ENCODE results near the gene GAB2.
"Not testable (repeated sequence)": the region's sequence is repeated elsewhere in the genome, so short reads cannot be mapped to it uniquely, and the experiment has no call there.

The GAB2 gene

GRCh38 chr11:78311702-78312371, 105.8 kb downstream of the GAB2 start:
- H3K9me3 Mint-ChIP-seq = no peaks in the 10 kb centered on the region
- peaks cover 24% of the 10 kb centered on the region for H3K27me3 Mint-ChIP-seq
- no peak overlapping the region for H3K4me3 Mint-ChIP-seq
- H3K4me1 Mint-ChIP-seq = peaks cover 15% of the 10 kb centered on the region
- DNase-seq (peak in 1 of 2 donors; percentile 26), ATAC-seq (peak; percentile 80)
- H3K27ac Mint-ChIP-seq = no peak overlapping the region

GRCh38 chr11:78310500-78310909, 107.1 kb downstream of the GAB2 start:
- peaks cover 24% of the 10 kb centered on the region for H3K27me3 Mint-ChIP-seq
- H3K4me1 Mint-ChIP-seq = peaks cover 15% of the 10 kb centered on the region
- H3K27ac Mint-ChIP-seq = no peak overlapping the region
- ATAC-seq (no peak), DNase-seq (no peak)
- no peak overlapping the region for H3K4me3 Mint-ChIP-seq
- no peaks in the 10 kb centered on the region for H3K9me3 Mint-ChIP-seq

GRCh38 chr11:78304201-78304600, 113.4 kb downstream of the GAB2 start:
- ATAC-seq (no peak), DNase-seq (no peak)
- Mint-ChIP-seq H3K27me3 (peaks cover 16% of the 10 kb centered on the region), H3K4me1 (no peaks in the 10 kb centered on the region), H3K9me3 (no peaks in the 10 kb centered on the region), H3K4me3 (no peak overlapping the region), H3K27ac (no peak overlapping the region)

DNA sequence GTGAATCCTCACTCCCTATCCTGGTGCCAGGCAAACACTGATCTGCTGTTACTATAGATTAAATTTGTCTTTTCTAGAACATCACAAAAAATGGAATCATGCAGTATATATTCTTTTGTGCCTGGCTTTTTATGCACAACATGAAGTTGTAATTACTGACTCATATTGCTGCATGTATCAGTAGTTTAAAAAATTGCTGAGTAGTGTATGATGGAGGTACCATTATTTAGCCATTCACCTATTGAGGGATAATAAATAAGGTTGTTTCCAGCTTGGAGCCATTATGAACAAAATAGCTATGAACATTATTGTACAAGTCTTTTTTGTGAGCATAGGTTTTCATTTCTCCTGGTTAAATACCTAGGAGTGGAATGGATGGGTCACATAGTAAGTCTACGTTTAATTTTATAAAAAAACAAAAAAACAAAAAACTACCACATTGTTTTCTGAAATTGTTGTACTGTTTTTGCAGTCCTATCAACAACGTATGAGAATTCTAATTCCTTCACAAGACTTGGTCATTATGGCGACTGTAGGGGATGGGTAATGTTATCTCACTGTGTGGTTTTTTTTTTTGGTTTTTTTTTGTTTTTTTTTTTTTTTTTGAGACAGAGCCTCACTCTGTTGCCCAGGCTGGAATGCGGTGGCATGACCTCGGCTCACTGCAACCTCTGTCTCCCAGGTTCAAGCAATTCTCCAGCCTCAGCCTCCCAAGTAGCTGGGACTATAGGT, 117.3 kb downstream of the GAB2 start:
- peaks cover 9% of the 10 kb centered on the region for H3K27me3 Mint-ChIP-seq
- DNase-seq = no peak
- no peaks in the 10 kb centered on the region for H3K4me1 Mint-ChIP-seq
- H3K4me3 Mint-ChIP-seq = no peak overlapping the region
- no peak for ATAC-seq
- no peak overlapping the region for H3K27ac Mint-ChIP-seq
- H3K9me3 Mint-ChIP-seq = no peaks in the 10 kb centered on the region

GRCh38 chr11:78299000-78299710, 118.5 kb downstream of the GAB2 start:
- no peak for DNase-seq
- Mint-ChIP-seq H3K27ac (no peak overlapping the region), H3K27me3 (no peaks in the 10 kb centered on the region), H3K4me1 (no peaks in the 10 kb centered on the region), H3K4me3 (no peak overlapping the region), H3K9me3 (no peaks in the 10 kb centered on the region)
- no peak for ATAC-seq

DNA sequence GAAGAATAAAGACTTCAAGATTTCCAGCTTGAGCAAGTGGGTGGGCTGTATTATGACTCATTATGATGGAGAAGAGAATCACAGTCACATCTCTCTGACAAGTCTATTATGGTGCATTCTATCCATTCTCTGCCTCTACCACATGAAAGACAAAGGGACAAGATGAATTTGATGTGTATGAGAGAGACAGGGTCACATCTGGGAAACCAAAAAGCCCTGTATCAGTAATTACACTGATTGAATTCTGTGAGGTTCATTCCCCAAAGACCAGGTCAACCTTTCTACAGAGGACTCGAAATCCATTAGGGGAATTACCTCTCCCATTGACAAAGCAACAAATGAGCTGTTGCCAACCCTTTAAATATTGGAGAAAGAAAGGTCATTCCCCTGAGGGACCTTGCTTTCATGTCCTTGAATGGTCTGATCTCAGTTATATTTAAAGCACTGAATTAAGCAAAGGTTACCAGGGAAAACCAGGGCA, 119.3 kb downstream of the GAB2 start:
- no peaks in the 10 kb centered on the region for H3K27me3 Mint-ChIP-seq
- peak; percentile 72 for ATAC-seq

GRCh38 chr11:78295991-78296930, 121.4 kb downstream of the GAB2 start:
- ATAC-seq (no peak), DNase-seq (no peak)
- Mint-ChIP-seq H3K9me3 (peaks cover 0 to 4% of the 10 kb centered on the region in 2 donors), H3K4me1 (peaks cover 15% of the 10 kb centered on the region), H3K4me3 (no peak overlapping the region), H3K27me3 (no peaks in the 10 kb centered on the region), H3K27ac (no peak overlapping the region)

More for the DNA sequence above, 119.3 kb downstream of the GAB2 start:
- no peak overlapping the region for H3K4me3 Mint-ChIP-seq
- no peak for DNase-seq
- H3K9me3 Mint-ChIP-seq = peaks cover 0 to 4% of the 10 kb centered on the region in 2 donors
- H3K27ac Mint-ChIP-seq = no peak overlapping the region
- H3K4me1 Mint-ChIP-seq = no peaks in the 10 kb centered on the region

- peaks cover 0 to 10% of the 10 kb centered on the region in 2 donors for H3K9me3 Mint-ChIP-seq
- no peaks in the 10 kb centered on the region for H3K27me3 Mint-ChIP-seq
- H3K27ac Mint-ChIP-seq = no peak overlapping the region
- H3K4me3 Mint-ChIP-seq = no peak overlapping the region
- peaks cover 22% of the 10 kb centered on the region for H3K4me1 Mint-ChIP-seq
- ATAC-seq (no peak), DNase-seq (no peak)
Observed at GRCh38 chr11:78295347-78295746, 122.3 kb downstream of the GAB2 start.

DNA sequence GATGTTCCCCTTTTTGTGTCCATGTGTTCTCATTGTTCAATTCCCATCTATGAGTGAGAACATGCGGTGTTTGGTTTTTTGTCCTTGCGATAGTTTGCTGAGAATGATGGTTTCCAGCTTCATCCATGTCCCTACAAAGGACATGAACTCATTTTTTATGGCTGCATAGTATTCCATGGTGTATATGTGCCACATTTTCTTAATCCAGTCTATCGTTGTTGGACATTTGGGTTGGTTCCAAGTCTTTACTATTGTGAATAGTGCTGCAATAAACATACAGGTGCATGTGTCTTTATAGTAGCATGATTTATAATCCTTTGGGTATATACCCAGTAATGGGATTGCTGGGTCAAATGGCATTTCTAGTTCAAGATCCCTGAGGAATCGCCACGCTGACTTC, 123.5 kb downstream of the GAB2 start:
- H3K27me3 Mint-ChIP-seq, ATAC-seq, DNase-seq, H3K27ac Mint-ChIP-seq, H3K4me3 Mint-ChIP-seq: not testable (repeated sequence)
- Mint-ChIP-seq H3K9me3 (peaks cover 7 to 17% of the 10 kb centered on the region in 2 donors), H3K4me1 (peaks cover 33% of the 10 kb centered on the region)

GRCh38 chr11:78293536-78293935, 124.1 kb downstream of the GAB2 start:
- ATAC-seq (no peak), DNase-seq (no peak)
- Mint-ChIP-seq H3K27ac (no peak overlapping the region), H3K27me3 (no peaks in the 10 kb centered on the region), H3K4me1 (peaks cover 33% of the 10 kb centered on the region), H3K9me3 (peaks cover 7 to 17% of the 10 kb centered on the region in 2 donors), H3K4me3 (no peak overlapping the region)

GRCh38 chr11:78292109-78292803, 125.4 kb downstream of the GAB2 start:
- Mint-ChIP-seq H3K27ac (no peak overlapping the region), H3K9me3 (peaks cover 7 to 17% of the 10 kb centered on the region in 2 donors), H3K27me3 (no peaks in the 10 kb centered on the region), H3K4me3 (peak overlapping the region in 1 of 2 donors; percentile 9), H3K4me1 (peaks cover 33% of the 10 kb centered on the region)
- peak; percentile 17 to 21 for DNase-seq
- peak; percentile 73 for ATAC-seq

DNA sequence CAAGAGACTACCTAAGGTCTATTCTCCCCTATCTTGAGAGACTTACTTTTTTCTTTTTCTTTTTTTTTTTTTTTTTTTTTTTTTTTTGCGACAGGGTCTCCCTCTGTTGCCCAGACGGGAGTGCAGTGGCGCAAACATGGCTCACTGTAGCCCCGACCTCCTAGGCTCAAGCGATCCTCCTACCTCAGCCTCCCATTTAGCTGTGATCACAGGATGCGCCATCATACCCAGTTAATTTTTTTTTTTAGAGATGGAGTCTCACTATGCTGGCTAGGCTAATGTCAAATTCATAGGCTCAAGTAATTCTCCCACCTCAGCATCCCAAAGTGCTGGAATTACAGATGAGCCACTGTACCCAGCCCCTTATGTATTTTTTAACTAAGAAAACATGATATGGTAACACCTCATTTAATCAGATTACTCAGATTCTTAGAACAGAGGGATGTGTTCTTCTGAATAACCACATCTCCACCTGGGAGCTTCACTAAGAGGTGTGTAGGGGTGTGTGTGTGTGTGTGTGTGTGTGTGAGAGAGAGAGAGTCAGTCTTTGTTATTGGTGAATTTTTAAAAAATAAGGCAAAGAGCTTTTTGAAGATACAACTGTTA, 126.0 kb downstream of the GAB2 start:
- peaks cover 33% of the 10 kb centered on the region for H3K4me1 Mint-ChIP-seq
- H3K4me3 Mint-ChIP-seq = peak overlapping the region; percentile 22 to 42
- H3K27me3 Mint-ChIP-seq = peaks cover under 1% of the 10 kb centered on the region
- DNase-seq = peak; percentile 13 to 15
- peak; percentile 81 for ATAC-seq
- peaks cover 7 to 17% of the 10 kb centered on the region in 2 donors for H3K9me3 Mint-ChIP-seq
- H3K27ac Mint-ChIP-seq = peak overlapping the region in 1 of 2 donors; percentile 14

DNA sequence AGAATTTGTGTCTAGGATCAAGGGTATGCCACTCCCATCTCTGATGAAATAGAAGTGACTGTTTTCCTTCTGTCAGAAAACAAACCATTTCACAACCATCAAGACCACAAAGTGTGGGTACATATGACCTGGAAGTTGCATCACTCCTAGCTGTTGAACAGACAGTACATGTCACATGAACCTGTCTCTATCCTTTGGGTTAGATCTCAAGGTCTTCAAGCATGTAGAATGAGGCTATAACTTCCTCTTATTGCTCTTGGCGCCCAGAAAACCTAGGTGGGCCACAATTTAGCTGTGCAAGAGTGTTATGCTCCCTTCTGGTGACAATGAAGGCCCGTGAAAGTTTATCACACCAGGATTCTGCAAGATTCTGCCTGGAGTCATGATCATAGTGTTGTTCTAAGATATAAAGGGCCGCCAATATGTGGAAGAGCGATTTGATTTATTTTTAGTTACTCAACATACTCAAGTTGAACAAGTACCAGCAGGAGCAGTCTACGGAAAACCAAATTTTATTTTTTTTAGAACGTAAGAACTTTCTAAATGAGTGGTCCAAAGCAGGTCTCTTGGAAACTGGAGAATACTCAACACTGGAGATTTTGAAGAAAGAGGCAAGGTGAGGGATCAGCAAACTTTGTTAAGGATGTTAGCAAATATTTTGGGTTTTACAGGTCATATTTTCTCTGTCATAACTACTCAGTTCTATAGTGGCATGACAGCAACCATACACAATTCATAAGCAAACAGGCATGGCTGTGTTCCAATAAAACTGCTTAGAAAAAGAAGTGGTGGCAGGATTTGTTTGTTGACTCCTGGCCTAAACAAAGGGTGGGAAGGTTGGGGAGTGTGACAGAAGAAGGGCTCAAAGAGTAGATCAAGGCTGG, 127.1 kb downstream of the GAB2 start:
- Mint-ChIP-seq H3K27me3 (peaks cover 11% of the 10 kb centered on the region), H3K9me3 (peaks cover 7 to 17% of the 10 kb centered on the region in 2 donors), H3K27ac (peak overlapping the region; percentile 91 to 95), H3K4me1 (peaks cover 33% of the 10 kb centered on the region), H3K4me3 (peak overlapping the region; percentile 31 to 49)
- ATAC-seq (peak; percentile 89), DNase-seq (peak; percentile 21 to 47)
